HepG2 (cell line): ENCODE results near the gene ATG7.

Experiments used
- EZH2 ChIP-seq: conservative IDR thresholded peaks from 2 replicates; pipeline ENCODE4 v1.6.1; 2012; ENCODE audit warnings: mild to moderate bottlenecking, low read depth, low read length, moderate library complexity
- HDAC1 ChIP-seq: sonication (generic); formaldehyde crosslinking; IDR thresholded peaks from 2 replicates; pipeline ENCODE4 v1.5.1; 2020; ENCODE audit warnings: mild to moderate bottlenecking, missing genetic modification reagents
- HDAC6 ChIP-seq: fragments of 200-600 bp; sonication (generic); IDR thresholded peaks from 2 replicates; pipeline ENCODE4 v1.7.0; 2017; ENCODE audit warnings: mild to moderate bottlenecking, antibody characterized with exemption, low read length, low read depth
- IKZF1 ChIP-seq: fragments of 450-650 bp; IDR thresholded peaks from 2 replicates; pipeline ENCODE4 v1.7.1; 2016
- NR2F2 ChIP-seq: IDR thresholded peaks from 2 replicates; pipeline ENCODE4 v1.6.1; 2012; ENCODE audit warnings: low read depth, inconsistent platforms, borderline replicate concordance
- POLR2AphosphoS5 ChIP-seq: IDR thresholded peaks from 2 replicates; pipeline ENCODE4 v1.6.1; 2012; ENCODE audit warnings: low read depth, low read length
- RFX5 ChIP-seq: IDR thresholded peaks from 2 replicates; pipeline ENCODE4 v1.6.1; 2011; ENCODE audit warnings: low read depth, low read length, improper control_type of control experiment
- TF ChIP-seq, protein P1 (sequence below): sonication (generic); formaldehyde crosslinking; IDR thresholded peaks from 2 replicates; pipeline ENCODE4 v1.5.0; 2020; ENCODE audit warnings: mild to moderate bottlenecking, missing genetic modification reagents, moderate library complexity
- TF ChIP-seq, protein P2 (sequence below): sonication (generic); formaldehyde crosslinking; IDR thresholded peaks from 2 replicates; pipeline ENCODE4 v1.5.0; 2020; ENCODE audit warnings: mild to moderate bottlenecking, low read depth, missing genetic modification reagents, borderline replicate concordance

DNA sequence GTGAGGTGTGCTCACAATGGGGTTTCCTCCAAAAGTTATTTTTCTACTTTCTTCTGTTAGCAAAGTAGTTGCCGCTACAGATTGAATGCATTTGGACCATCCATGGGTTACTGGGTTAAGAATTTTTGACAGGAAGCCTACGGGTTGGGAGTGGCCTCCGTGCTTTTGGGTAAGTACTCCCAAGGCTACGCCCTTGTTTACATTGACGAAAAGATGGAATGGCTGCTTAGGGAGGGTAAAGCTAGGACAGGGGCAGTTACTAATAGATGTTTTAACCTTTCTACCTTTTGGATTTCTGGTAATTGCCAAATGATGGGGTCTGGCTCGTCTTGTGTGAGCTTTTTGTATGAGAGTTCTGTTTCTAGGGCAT lies 20.4 kb upstream of the ATG7 start:
- TF ChIP-seq, protein P1, sequence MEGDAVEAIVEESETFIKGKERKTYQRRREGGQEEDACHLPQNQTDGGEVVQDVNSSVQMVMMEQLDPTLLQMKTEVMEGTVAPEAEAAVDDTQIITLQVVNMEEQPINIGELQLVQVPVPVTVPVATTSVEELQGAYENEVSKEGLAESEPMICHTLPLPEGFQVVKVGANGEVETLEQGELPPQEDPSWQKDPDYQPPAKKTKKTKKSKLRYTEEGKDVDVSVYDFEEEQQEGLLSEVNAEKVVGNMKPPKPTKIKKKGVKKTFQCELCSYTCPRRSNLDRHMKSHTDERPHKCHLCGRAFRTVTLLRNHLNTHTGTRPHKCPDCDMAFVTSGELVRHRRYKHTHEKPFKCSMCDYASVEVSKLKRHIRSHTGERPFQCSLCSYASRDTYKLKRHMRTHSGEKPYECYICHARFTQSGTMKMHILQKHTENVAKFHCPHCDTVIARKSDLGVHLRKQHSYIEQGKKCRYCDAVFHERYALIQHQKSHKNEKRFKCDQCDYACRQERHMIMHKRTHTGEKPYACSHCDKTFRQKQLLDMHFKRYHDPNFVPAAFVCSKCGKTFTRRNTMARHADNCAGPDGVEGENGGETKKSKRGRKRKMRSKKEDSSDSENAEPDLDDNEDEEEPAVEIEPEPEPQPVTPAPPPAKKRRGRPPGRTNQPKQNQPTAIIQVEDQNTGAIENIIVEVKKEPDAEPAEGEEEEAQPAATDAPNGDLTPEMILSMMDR (CRISPR knock-in tag), result no peak
- TF ChIP-seq EZH2, result no peak
- TF ChIP-seq HDAC1 (CRISPR knock-in tag), result no peak
- no peak for TF ChIP-seq NR2F2
- no peak for TF ChIP-seq POLR2AphosphoS5
- TF ChIP-seq RFX5, result no peak
- TF ChIP-seq, protein P2, sequence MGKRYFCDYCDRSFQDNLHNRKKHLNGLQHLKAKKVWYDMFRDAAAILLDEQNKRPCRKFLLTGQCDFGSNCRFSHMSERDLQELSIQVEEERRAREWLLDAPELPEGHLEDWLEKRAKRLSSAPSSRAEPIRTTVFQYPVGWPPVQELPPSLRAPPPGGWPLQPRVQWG, result no peak
- no peak for TF ChIP-seq HDAC6
- no peak for TF ChIP-seq IKZF1
